Stimulated activated CD8-positive, alpha-beta memory T cell treated with anti-CD3 and anti-CD28 coated beads, Interleukin-4, amount 100 ng/mL, for 4 hours (primary cell): ENCODE measurements around the gene NTRK3.

Experiments used
- DNase-seq, 2 donors: peaks; one replicate each; pipeline ENCODE4 v3.0.0-alpha.2; 2020; ENCODE audit warnings: low read depth in 2 of 2, low spot score in 1 of 2

The NTRK3 gene

GRCh38 chr15:88258093-88258641 is 1.6 kb upstream of the NTRK3 start:
- DNase-seq: no peak

- DNase-seq: no peak
Measured at GRCh38 chr15:88257311-88258092, 963 bp upstream of the NTRK3 start.

GRCh38 chr15:88255484-88256278 is 858 bp downstream of the NTRK3 start:
- DNase-seq: no peak

GRCh38 chr15:88255087-88255483 is 1.5 kb downstream of the NTRK3 start:
- DNase-seq: no peak

GRCh38 chr15:88252441-88252840 is 4.1 kb downstream of the NTRK3 start:
- no peak for DNase-seq

GRCh38 chr15:88250826-88251225 is 5.7 kb downstream of the NTRK3 start:
- no peak for DNase-seq

- no peak for DNase-seq
Measured at GRCh38 chr15:88249220-88249619, 7.3 kb downstream of the NTRK3 start.

- DNase-seq: no peak
Measured at GRCh38 chr15:88247914-88248313, 8.6 kb downstream of the NTRK3 start.

GRCh38 chr15:88246666-88247446 is 9.7 kb downstream of the NTRK3 start:
- DNase-seq: peak; percentile 41 to 46

- DNase-seq: no peak
Measured at GRCh38 chr15:88246081-88246480, 10.5 kb downstream of the NTRK3 start.

GRCh38 chr15:88243895-88244787 is 12.4 kb downstream of the NTRK3 start:
- no peak for DNase-seq

GRCh38 chr15:88242586-88243555 is 13.7 kb downstream of the NTRK3 start:
- no peak for DNase-seq

GRCh38 chr15:88241461-88241860 is 15.1 kb downstream of the NTRK3 start:
- no peak for DNase-seq

- DNase-seq: no peak
Measured at GRCh38 chr15:88241060-88241459, 15.5 kb downstream of the NTRK3 start.

GRCh38 chr15:88239594-88239993 is 16.9 kb downstream of the NTRK3 start:
- DNase-seq: no peak

GRCh38 chr15:88238618-88239430 is 17.7 kb downstream of the NTRK3 start:
- DNase-seq: no peak

- DNase-seq: no peak
Measured at GRCh38 chr15:88234711-88235110, 21.8 kb downstream of the NTRK3 start.

- DNase-seq: no peak
Measured at GRCh38 chr15:88233921-88234320, 22.6 kb downstream of the NTRK3 start.
